Trophoblast cell (in vitro differentiated cells and primary cell): ENCODE results near the gene KNSTRN.
A peak's percentile ranks its signal among the peaks of the same experiment; 100 is the strongest.

Experiments used
- DNase-seq, 2 donors: peaks; one replicate each; pipeline ENCODE4 v3.0.0-alpha.2; 2016
- H2AFZ ChIP-seq: 2 replicates; pipeline ENCODE4 v1.6.1; 2013; ENCODE audit warnings: low read length, moderate library complexity, mild to moderate bottlenecking; ENCODE audit not compliant: insufficient read depth, poor library complexity
- H2AK5ac ChIP-seq: 2 replicates; pipeline ENCODE4 v1.6.1; 2013; ENCODE audit warnings: mild to moderate bottlenecking, low read length
- H2BK120ac ChIP-seq: 2 replicates; pipeline ENCODE4 v1.6.1; 2013; ENCODE audit warnings: low read length, mild to moderate bottlenecking, moderate library complexity; ENCODE audit not compliant: insufficient read depth, poor library complexity
- H2BK12ac ChIP-seq: 2 replicates; pipeline ENCODE4 v1.6.1; 2013; ENCODE audit warnings: mild to moderate bottlenecking, low read length, moderate library complexity
- H2BK5ac ChIP-seq: 2 replicates; pipeline ENCODE4 v1.6.1; 2013; ENCODE audit warnings: low read length, low read depth, moderate library complexity, mild to moderate bottlenecking; ENCODE audit not compliant: poor library complexity
- H3K14ac ChIP-seq: 2 replicates; pipeline ENCODE4 v1.6.1; 2013; ENCODE audit warnings: mild to moderate bottlenecking, low read length
- H3K18ac ChIP-seq: 2 replicates; pipeline ENCODE4 v1.6.1; 2013; ENCODE audit warnings: mild to moderate bottlenecking, low read length
- H3K23ac ChIP-seq: 2 replicates; pipeline ENCODE4 v1.6.1; 2013; ENCODE audit warnings: low read length
- H3K27ac ChIP-seq: 2 replicates; pipeline ENCODE4 v1.5.1; 2013; ENCODE audit warnings: low read depth, mild to moderate bottlenecking, inconsistent platforms, low read length, moderate library complexity
- H3K27me3 ChIP-seq: 2 replicates; pipeline ENCODE4 v1.6.1; 2013; ENCODE audit warnings: inconsistent platforms, mild to moderate bottlenecking, low read length, moderate library complexity; ENCODE audit not compliant: insufficient read depth
- H3K36me3 ChIP-seq, 2 experiments: 1 replicate in 1 of 2; 2 replicates in 1 of 2; pipeline ENCODE4 v1.6.1; 2013; ENCODE audit warnings: low read length in 2 of 2, mild to moderate bottlenecking in 2 of 2, moderate library complexity in 1 of 2; ENCODE audit not compliant: insufficient read depth in 2 of 2, control insufficient read depth in 1 of 2
- H3K4ac ChIP-seq: 2 replicates; pipeline ENCODE4 v1.6.1; 2013; ENCODE audit warnings: low read depth, mild to moderate bottlenecking, low read length, moderate library complexity
- H3K4me1 ChIP-seq, 2 experiments: 1 replicate in 1 of 2; 2 replicates in 1 of 2; pipeline ENCODE4 v1.6.1; 2013; ENCODE audit warnings: low read length in 2 of 2, mild to moderate bottlenecking in 2 of 2, moderate library complexity in 1 of 2; ENCODE audit not compliant: insufficient read depth in 2 of 2, control insufficient read depth in 1 of 2
- H3K4me2 ChIP-seq: 2 replicates; pipeline ENCODE4 v1.6.1; 2013; ENCODE audit warnings: inconsistent platforms, mild to moderate bottlenecking, low read length, moderate library complexity
- H3K4me3 ChIP-seq: 2 replicates; pipeline ENCODE4 v1.5.1; 2013; ENCODE audit warnings: mild to moderate bottlenecking, low read depth, low read length, inconsistent platforms
- H3K79me1 ChIP-seq: one replicate; pipeline ENCODE4 v1.6.1; 2013; ENCODE audit warnings: low read length
- H3K79me2 ChIP-seq: 2 replicates; pipeline ENCODE4 v1.6.1; 2013; ENCODE audit warnings: low read length, mild to moderate bottlenecking; ENCODE audit not compliant: control insufficient read depth, insufficient read depth, poor library complexity
- H3K9ac ChIP-seq: 2 replicates; pipeline ENCODE4 v1.6.1; 2013; ENCODE audit warnings: mild to moderate bottlenecking, low read length
- H3K9me3 ChIP-seq: 2 replicates; pipeline ENCODE4 v1.6.1; 2013; ENCODE audit warnings: low read depth, mild to moderate bottlenecking, control low read depth, inconsistent platforms, low read length; ENCODE audit not compliant: insufficient read depth
- H4K12ac ChIP-seq: 2 replicates; pipeline ENCODE4 v1.6.1; 2013; ENCODE audit warnings: low read depth, mild to moderate bottlenecking, low read length, moderate library complexity
- H4K8ac ChIP-seq: 2 replicates; pipeline ENCODE4 v1.6.1; 2013; ENCODE audit warnings: low read depth, mild to moderate bottlenecking, low read length, moderate library complexity
- H4K91ac ChIP-seq: one replicate; pipeline ENCODE4 v1.6.1; 2013; ENCODE audit warnings: low read depth, mild to moderate bottlenecking, low read length, moderate library complexity
- WGBS: extraction: QIAGEN DNeasy Blood & Tissue Kit; methylation state at CpG from one replicate; pipeline ENCODE4 v1.1.7; 2013; ENCODE audit warnings: missing lambda C conversion rate; ENCODE audit not compliant: insufficient read length, insufficient coverage; ENCODE audit errors: extremely low coverage; 5-methylcytosine and 5-hydroxymethylcytosine counted together

The KNSTRN gene

GRCh38 chr15:40436116-40436891 lies 53.8 kb downstream of the KNSTRN start:
- H3K23ac ChIP-seq, result no peak overlapping the region
- peaks cover 29% of the 10 kb centered on the region for H3K27me3 ChIP-seq
- H3K4me1 ChIP-seq, result peaks cover 19 to 21% of the 10 kb centered on the region in 2 experiments
- no peak overlapping the region for H3K4ac ChIP-seq
- H2BK5ac ChIP-seq, result no peak overlapping the region
- peak overlapping the region; percentile 59 for H4K8ac ChIP-seq
- H3K27ac ChIP-seq, result no peak overlapping the region
- H4K12ac ChIP-seq, result no peak overlapping the region
- no peak overlapping the region for H3K9ac ChIP-seq
- H2AFZ ChIP-seq, result peak overlapping the region; percentile 66
- peak in 1 of 2 donors; percentile 15 for DNase-seq
- H2BK120ac ChIP-seq, result peak overlapping the region; percentile 28
- peak overlapping the region; percentile 7 for H4K91ac ChIP-seq
- no peak overlapping the region for H2AK5ac ChIP-seq
- peak overlapping the region; percentile 39 for H3K14ac ChIP-seq
- H3K4me2 ChIP-seq, result peak overlapping the region; percentile 77
- H3K9me3 ChIP-seq, result peaks cover 3% of the 10 kb centered on the region
- WGBS, result no CpG with 5 or more reads among the region's 39 CpGs
- peak overlapping the region; percentile 52 for H3K18ac ChIP-seq
- H2BK12ac ChIP-seq, result no peak overlapping the region
- peaks cover 6% of the 10 kb centered on the region for H3K79me2 ChIP-seq
- H3K36me3 ChIP-seq, result no peaks in the 10 kb centered on the region
- peaks cover 11% of the 10 kb centered on the region for H3K79me1 ChIP-seq
- H3K4me3 ChIP-seq, result peak overlapping the region; percentile 46

DNA sequence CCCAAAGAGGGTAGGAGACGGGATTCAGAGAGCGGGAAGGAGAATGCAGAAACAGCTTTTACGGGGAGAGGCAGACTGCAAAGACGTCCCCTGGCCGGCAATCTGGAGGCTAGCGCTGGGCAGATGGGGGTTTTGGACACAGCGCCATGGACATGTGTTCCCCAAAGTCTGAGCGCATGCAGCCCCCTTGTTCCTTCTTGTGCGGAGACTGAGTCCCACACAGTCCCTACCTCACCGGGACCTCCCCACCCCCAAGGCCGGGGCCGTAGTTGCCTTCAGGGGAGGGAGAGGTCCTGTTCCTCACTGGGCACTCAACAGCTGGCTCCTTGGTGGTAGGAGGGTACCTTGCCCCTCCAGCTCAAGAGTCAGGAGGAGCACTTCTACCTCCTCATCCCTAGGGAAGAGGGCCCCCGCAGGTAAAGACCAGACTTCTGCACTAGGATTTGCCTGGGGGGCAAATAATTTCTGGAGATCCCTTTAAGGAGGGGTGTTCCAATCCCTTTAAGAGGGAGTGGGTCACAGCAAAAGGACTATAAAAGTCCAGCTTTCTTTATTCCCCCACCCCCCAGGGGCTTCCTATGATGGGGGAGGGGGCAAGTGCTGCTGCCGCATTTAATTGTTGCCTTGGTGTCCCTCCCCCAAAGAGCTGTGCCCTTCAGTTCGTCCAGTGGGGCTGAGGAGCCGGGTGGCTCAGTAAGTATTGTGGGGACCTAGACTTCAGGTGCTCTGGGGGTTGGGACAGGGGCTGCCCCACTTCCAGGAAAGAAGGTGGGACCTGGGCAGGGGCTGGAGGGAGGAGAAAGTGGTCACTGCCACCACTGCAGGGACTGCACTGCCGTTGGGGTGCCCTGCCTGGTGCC lies 54.6 kb downstream of the KNSTRN start:
- Histone ChIP-seq H3K79me2 (peaks cover 12% of the 10 kb centered on the region), H3K4me1 (peaks cover 19 to 21% of the 10 kb centered on the region in 2 experiments), H2BK12ac (no peak overlapping the region), H3K36me3 (no peaks in the 10 kb centered on the region), H3K14ac (no peak overlapping the region), H3K4me3 (no peak overlapping the region), H3K4ac (no peak overlapping the region), H2AFZ (no peak overlapping the region), H3K79me1 (peaks cover 15% of the 10 kb centered on the region), H4K8ac (no peak overlapping the region), H2AK5ac (no peak overlapping the region), H4K91ac (no peak overlapping the region), H3K23ac (no peak overlapping the region), H2BK120ac (no peak overlapping the region), H3K27me3 (peaks cover 29% of the 10 kb centered on the region), H4K12ac (no peak overlapping the region), H3K9ac (no peak overlapping the region), H3K9me3 (peaks cover 3% of the 10 kb centered on the region), H3K4me2 (peak overlapping the region; percentile 77), H3K27ac (no peak overlapping the region), H3K18ac (no peak overlapping the region), H2BK5ac (no peak overlapping the region)
- no peak for DNase-seq
- no CpG with 5 or more reads among the region's 17 CpGs for WGBS

- peaks cover 29% of the 10 kb centered on the region for H3K27me3 ChIP-seq
- no peak overlapping the region for H3K4me3 ChIP-seq
- H3K9me3 ChIP-seq, result peaks cover 3% of the 10 kb centered on the region
- no peak overlapping the region for H4K91ac ChIP-seq
- H3K4ac ChIP-seq, result no peak overlapping the region
- H3K4me2 ChIP-seq, result no peak overlapping the region
- H3K9ac ChIP-seq, result no peak overlapping the region
- H3K79me1 ChIP-seq, result peaks cover 15% of the 10 kb centered on the region
- no peaks in the 10 kb centered on the region for H3K36me3 ChIP-seq
- H4K8ac ChIP-seq, result no peak overlapping the region
- H3K79me2 ChIP-seq, result peaks cover 13% of the 10 kb centered on the region
- no peak overlapping the region for H2AFZ ChIP-seq
- no peak overlapping the region for H3K23ac ChIP-seq
- no peak overlapping the region for H3K14ac ChIP-seq
- peaks cover 21% of the 10 kb centered on the region in 2 experiments for H3K4me1 ChIP-seq
- H2BK12ac ChIP-seq, result no peak overlapping the region
- no peak overlapping the region for H2BK5ac ChIP-seq
- H3K27ac ChIP-seq, result no peak overlapping the region
- no CpG with 5 or more reads among the region's 21 CpGs for WGBS
- no peak for DNase-seq
- no peak overlapping the region for H4K12ac ChIP-seq
- no peak overlapping the region for H3K18ac ChIP-seq
- no peak overlapping the region for H2BK120ac ChIP-seq
- H2AK5ac ChIP-seq, result no peak overlapping the region
Measured at GRCh38 chr15:40437752-40438687, 55.5 kb downstream of the KNSTRN start.

DNA sequence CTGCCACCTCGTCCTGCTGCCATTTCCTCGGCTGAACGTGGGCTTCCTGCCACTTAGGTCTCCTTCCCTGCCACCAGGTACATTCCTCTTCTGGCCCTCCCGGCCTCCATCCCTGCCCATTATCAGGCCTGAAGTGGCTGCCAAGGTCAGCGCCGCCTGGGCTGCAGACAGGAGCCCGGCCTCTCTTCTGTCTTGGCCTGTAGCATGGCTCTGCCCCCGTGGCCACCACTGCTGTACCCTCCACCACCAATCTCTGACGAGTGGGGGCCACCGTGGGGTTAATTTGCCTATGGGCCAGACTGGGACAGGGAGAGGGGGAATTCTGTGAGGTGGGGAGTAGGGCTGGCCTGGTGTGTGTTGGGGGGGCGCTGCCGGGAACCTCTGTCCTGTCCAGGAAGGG lies 56.2 kb downstream of the KNSTRN start:
- Histone ChIP-seq H3K79me1 (peaks cover 15% of the 10 kb centered on the region), H3K4ac (no peak overlapping the region), H3K9ac (no peak overlapping the region), H3K23ac (no peak overlapping the region), H3K18ac (no peak overlapping the region), H3K27me3 (peaks cover 29% of the 10 kb centered on the region), H2AFZ (no peak overlapping the region), H2BK5ac (no peak overlapping the region), H3K4me2 (no peak overlapping the region), H3K9me3 (peaks cover 3% of the 10 kb centered on the region), H3K4me3 (no peak overlapping the region), H2AK5ac (no peak overlapping the region), H4K91ac (no peak overlapping the region), H4K12ac (no peak overlapping the region), H2BK120ac (no peak overlapping the region), H3K4me1 (peaks cover 21% of the 10 kb centered on the region in 2 experiments), H3K79me2 (peaks cover 14% of the 10 kb centered on the region), H3K36me3 (no peaks in the 10 kb centered on the region), H2BK12ac (no peak overlapping the region), H4K8ac (no peak overlapping the region), H3K14ac (no peak overlapping the region), H3K27ac (no peak overlapping the region)
- DNase-seq, result no peak
- no CpG with 5 or more reads among the region's 12 CpGs for WGBS
